PC-3 (cell line): ENCODE results near the gene TMEM219.

Source experiments
- CTCF ChIP-seq: fragments of 300-600 bp; sonication (generic); conservative IDR thresholded peaks from 2 replicates; pipeline ENCODE4 v1.5.1; 2017; ENCODE audit warnings: antibody characterized with exemption, low read depth, mild to moderate bottlenecking, low read length
- EZH2 ChIP-seq: fragments of 300-600 bp; sonication (generic); IDR thresholded peaks from one replicate; pipeline ENCODE4 v1.6.1; 2017; ENCODE audit warnings: antibody characterized with exemption, mild to moderate bottlenecking, low read length; ENCODE audit not compliant: unreplicated experiment

DNA sequence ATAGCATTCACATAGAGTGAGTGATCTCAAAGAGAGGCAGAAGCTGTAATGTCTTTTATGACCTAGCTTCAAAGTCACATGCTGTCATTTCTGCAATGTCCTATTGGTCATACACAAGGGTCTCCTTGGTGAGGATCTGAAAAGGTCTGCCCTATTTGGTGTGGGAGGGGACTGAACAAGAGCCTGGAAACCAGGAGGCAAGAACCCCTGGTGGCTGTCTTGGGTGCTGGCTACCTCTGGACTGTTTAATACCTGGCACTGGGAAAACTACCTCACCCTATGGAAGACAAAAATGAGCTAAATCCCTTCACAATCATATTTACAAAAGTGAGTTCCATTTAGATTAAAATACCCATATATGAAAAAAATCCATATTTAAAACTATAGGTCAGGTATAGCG lies 44.9 kb upstream of the TMEM219 start:
- TF ChIP-seq CTCF = no peak
- no peak for TF ChIP-seq EZH2
